CD14-positive monocyte (primary cell): ENCODE measurements around the gene RAB3A. TPM values are rescaled to one million over a fixed set of nuclear protein-coding genes. Genes with fewer than 3 reads are reported as not detected.

Experiments used
- DNase-seq, 3 donors: peaks; one replicate each; pipeline ENCODE4 v3.0.0-alpha.2; 2011 to 2022
- H2AFZ ChIP-seq: 2 replicates; pipeline ENCODE4 v1.6.0; 2012; ENCODE audit warnings: mild to moderate bottlenecking, low read depth, low read length, inconsistent platforms; ENCODE audit not compliant: insufficient read depth, poor library complexity, severe bottlenecking
- H3K27ac ChIP-seq, 2 donors: 1 replicate in 1 of 2; 2 replicates in 1 of 2; pipeline ENCODE4 v1.5.1; 2012 to 2013; ENCODE audit warnings: low read length in 2 of 2, control low read depth in 1 of 2, inconsistent platforms in 1 of 2, low read depth in 1 of 2, mild to moderate bottlenecking in 1 of 2
- H3K27me3 ChIP-seq, 2 donors: one replicate each; pipeline versions ENCODE4 v1.6.0 to v1.6.1; 2011 to 2013; ENCODE audit warnings: low read length in 2 of 2; ENCODE audit not compliant: control insufficient read depth in 2 of 2, insufficient read depth in 2 of 2
- H3K36me3 ChIP-seq, 2 donors: replicated peaks in 1 of 2; 1 replicate in 1 of 2; 2 replicates in 1 of 2; pipeline versions ENCODE4 v1.5.1 to v1.6.1; 2012 to 2013; ENCODE audit warnings: low read length in 2 of 2, control low read depth in 1 of 2, inconsistent platforms in 1 of 2, mild to moderate bottlenecking in 1 of 2; ENCODE audit not compliant: insufficient read depth in 2 of 2, control insufficient read depth in 1 of 2
- H3K4me1 ChIP-seq, 2 donors: 1 replicate in 1 of 2; 2 replicates in 1 of 2; pipeline versions ENCODE4 v1.5.1 to v1.6.1; 2012 to 2013; ENCODE audit warnings: low read length in 2 of 2, control low read depth in 1 of 2, inconsistent platforms in 1 of 2, mild to moderate bottlenecking in 1 of 2, moderate library complexity in 1 of 2; ENCODE audit not compliant: insufficient read depth in 2 of 2, control insufficient read depth in 1 of 2
- H3K4me2 ChIP-seq: replicated peaks from 2 replicates; pipeline ENCODE3; 2012; ENCODE audit warnings: low read length, moderate library complexity, mild to moderate bottlenecking; ENCODE audit not compliant: poor library complexity, severe bottlenecking; ENCODE audit errors: extremely low read depth
- H3K4me3 ChIP-seq, 3 experiments: fragments of 200-600 bp in 1 of 3; sonication (generic) in 1 of 3; replicated peaks in 1 of 3; 1 replicate in 2 of 3; 2 replicates in 1 of 3; pipeline ENCODE4 v1.5.1; 2011 to 2013; ENCODE audit warnings: low read length in 3 of 3, mild to moderate bottlenecking in 3 of 3, control low read depth in 2 of 3, low read depth in 2 of 3, inconsistent platforms in 1 of 3, moderate library complexity in 1 of 3
- H3K79me2 ChIP-seq: 2 replicates; pipeline ENCODE4 v1.6.0; 2012; ENCODE audit warnings: mild to moderate bottlenecking, control low read depth, inconsistent platforms, low read length, moderate library complexity; ENCODE audit not compliant: insufficient read depth
- H3K9ac ChIP-seq: 2 replicates; pipeline ENCODE4 v1.6.0; 2017; ENCODE audit warnings: low read length, mild to moderate bottlenecking; ENCODE audit not compliant: insufficient read depth, poor library complexity, severe bottlenecking
- H3K9me3 ChIP-seq, 2 donors: replicated peaks in 1 of 2; 1 replicate in 1 of 2; 2 replicates in 1 of 2; pipeline versions ENCODE4 v1.5.1 to v1.6.1; 2012 to 2013; ENCODE audit warnings: low read length in 2 of 2, control low read depth in 1 of 2; ENCODE audit not compliant: control insufficient read depth in 1 of 2, insufficient read depth in 1 of 2
- H4K20me1 ChIP-seq: 2 replicates; pipeline ENCODE4 v1.6.0; 2012; ENCODE audit warnings: mild to moderate bottlenecking, low read length, control low read depth, moderate library complexity; ENCODE audit not compliant: insufficient read depth
- H3K27ac Mint-ChIP-seq, 7 donors: one replicate each; pipeline ENCODE4 v1.8.0; 2020; ENCODE audit warnings: mild to moderate bottlenecking in 7 of 7, mixed read lengths in 7 of 7, moderate library complexity in 6 of 7, inconsistent platforms in 2 of 7
- H3K27me3 Mint-ChIP-seq, 3 donors: one replicate each; pipeline ENCODE4 v1.8.0; 2021 to 2022; ENCODE audit warnings: low read depth in 3 of 3, mild to moderate bottlenecking in 3 of 3, mixed read lengths in 3 of 3, moderate library complexity in 3 of 3, inconsistent platforms in 1 of 3
- H3K36me3 Mint-ChIP-seq, 2 donors: one replicate each; pipeline ENCODE4 v1.8.0; 2020; ENCODE audit warnings: mixed read lengths in 2 of 2, inconsistent platforms in 1 of 2, mild to moderate bottlenecking in 1 of 2
- H3K4me1 Mint-ChIP-seq: one replicate; pipeline ENCODE4 v1.8.0; 2020; ENCODE audit warnings: mild to moderate bottlenecking, mixed read lengths
- H3K4me3 Mint-ChIP-seq, 2 donors: one replicate each; pipeline ENCODE4 v1.8.0; 2020; ENCODE audit warnings: mild to moderate bottlenecking in 2 of 2, mixed read lengths in 2 of 2, moderate library complexity in 1 of 2
- H3K9me3 Mint-ChIP-seq, 7 donors: one replicate each; pipeline ENCODE4 v1.8.0; 2020 to 2022; ENCODE audit warnings: mixed read lengths in 7 of 7, mild to moderate bottlenecking in 6 of 7, moderate library complexity in 6 of 7, inconsistent platforms in 2 of 7
- CTCF ChIP-seq: fragments of 200-600 bp; IDR thresholded peaks from one replicate; pipeline ENCODE4 v1.8.0; 2022; ENCODE audit warnings: antibody characterized with exemption, mild to moderate bottlenecking
- WGBS: methylation state at CpG from one replicate; pipeline ENCODE4 v1.1.5; 2013; ENCODE audit warnings: missing lambda C conversion rate; ENCODE audit not compliant: insufficient coverage; 5-methylcytosine and 5-hydroxymethylcytosine counted together
- intact Hi-C, 2 donors: fragments of 100-400 bp; cut with micrococcal nuclease; formaldehyde crosslinking; loops; one replicate each; pipeline versions ENCODE4 v1.15.0 to v1.15.1; 2023
- polyA plus RNA-seq, 3 donors: library from polyadenylated mRNA; depleted of rRNA in 1 of 3; unstranded in 2 of 3; stranded (reverse) in 1 of 3; fragments of 300-500 nt in 2 of 3; fragments of >200 nt in 1 of 3; fragmentation: Illumina TruSeq in 2 of 3; gene quantifications; 1 replicate in 2 of 3; 2 replicates in 1 of 3; pipeline ENCODE4 v1.2.3, GENCODE V29; 2012 to 2021

Gene RAB3A
- polyA plus RNA-seq, 3 donors, result 0.55 to 8.7 (median 0.56) TPM

- H3K36me3 Mint-ChIP-seq, result peaks cover 0 to 6% of the 10 kb centered on the region in 2 donors
- H3K9ac ChIP-seq, result peak overlapping the region; percentile 65
- peak overlapping the region; percentile 51 to 74 for H3K27ac ChIP-seq
- DNase-seq, result peak; percentile 96 to 97 (median 96)
- H3K79me2 ChIP-seq, result no peaks in the 10 kb centered on the region
- H3K4me3 Mint-ChIP-seq, result peak overlapping the region; percentile 90 to 95
- H3K36me3 ChIP-seq, result no peaks in the 10 kb centered on the region
- H3K4me2 ChIP-seq, result peak overlapping the region; percentile 85
- peaks cover 14 to 22% of the 10 kb centered on the region in 2 donors for H3K4me1 ChIP-seq
- peaks cover 23% of the 10 kb centered on the region for H3K4me1 Mint-ChIP-seq
- WGBS, result 3% methylated on average over 73 of the region's 81 CpGs
- H3K27ac Mint-ChIP-seq, result peak overlapping the region; percentile 81 to 96 (median 86)
- peaks cover 0 to 12% (median 10%) of the 10 kb centered on the region in 7 donors for H3K9me3 Mint-ChIP-seq
- H3K27me3 ChIP-seq, result peaks cover 18 to 52% of the 10 kb centered on the region in 2 donors
- H4K20me1 ChIP-seq, result no peaks in the 10 kb centered on the region
- peak overlapping the region; percentile 36 to 88 (median 62) for H3K4me3 ChIP-seq
- H3K9me3 ChIP-seq, result peaks cover 0 to 4% of the 10 kb centered on the region in 2 donors
- H2AFZ ChIP-seq, result peak overlapping the region; percentile 94
- peaks cover 50 to 73% (median 66%) of the 10 kb centered on the region in 3 donors for H3K27me3 Mint-ChIP-seq
- no peak for TF ChIP-seq CTCF
- intact Hi-C loops, result no loop called here
Observed at GRCh38 chr19:18224525-18225354, 20.9 kb upstream of the RAB3A start.

GRCh38 chr19:18223860-18224524, 20.1 kb upstream of the RAB3A start:
- intact Hi-C loops, result no loop called here
- H3K9me3 Mint-ChIP-seq, result peaks cover 0 to 12% (median 10%) of the 10 kb centered on the region in 7 donors
- peak overlapping the region; percentile 81 to 96 (median 86) for H3K27ac Mint-ChIP-seq
- peaks cover 23% of the 10 kb centered on the region for H3K4me1 Mint-ChIP-seq
- no peaks in the 10 kb centered on the region for H4K20me1 ChIP-seq
- no peak for TF ChIP-seq CTCF
- DNase-seq, result peak in 2 of 3 donors; percentile 32 to 42
- 6% methylated on average over 34 of the region's 39 CpGs for WGBS
- peak overlapping the region; percentile 94 for H2AFZ ChIP-seq
- peaks cover 0 to 4% of the 10 kb centered on the region in 2 donors for H3K9me3 ChIP-seq
- H3K36me3 Mint-ChIP-seq, result peaks cover 0 to 6% of the 10 kb centered on the region in 2 donors
- peak overlapping the region; percentile 65 for H3K9ac ChIP-seq
- peak overlapping the region; percentile 36 to 88 (median 62) for H3K4me3 ChIP-seq
- no peaks in the 10 kb centered on the region for H3K79me2 ChIP-seq
- H3K4me2 ChIP-seq, result peak overlapping the region; percentile 85
- peak overlapping the region; percentile 51 to 74 for H3K27ac ChIP-seq
- H3K27me3 ChIP-seq, result peaks cover 18 to 49% of the 10 kb centered on the region in 2 donors
- peaks cover 51 to 74% (median 65%) of the 10 kb centered on the region in 3 donors for H3K27me3 Mint-ChIP-seq
- peaks cover 14 to 22% of the 10 kb centered on the region in 2 donors for H3K4me1 ChIP-seq
- H3K4me3 Mint-ChIP-seq, result peak overlapping the region; percentile 90 to 95
- no peaks in the 10 kb centered on the region for H3K36me3 ChIP-seq
